Activated CD4-positive, alpha-beta T cell treated with anti-CD3 and anti-CD28 coated beads, Interleukin-2, Interleukin-4, amounts not matched to agents 100 ng/mL and 50 ng/mL, durations not matched to agents 16 hours and 8 hours (primary cell): Measurements from ENCODE around the gene SART3.
"Not testable (repeated sequence)": the region's sequence is repeated elsewhere in the genome, so short reads cannot be mapped to it uniquely, and the experiment has no call there.

Experiments
- DNase-seq: peaks from one replicate; pipeline ENCODE4 v3.0.0-alpha.2; 2020; ENCODE audit warnings: low spot score

The SART3 gene

GRCh38 chr12:108485371-108485770, 75.6 kb downstream of the SART3 start:
- DNase-seq = not testable (repeated sequence)

DNA sequence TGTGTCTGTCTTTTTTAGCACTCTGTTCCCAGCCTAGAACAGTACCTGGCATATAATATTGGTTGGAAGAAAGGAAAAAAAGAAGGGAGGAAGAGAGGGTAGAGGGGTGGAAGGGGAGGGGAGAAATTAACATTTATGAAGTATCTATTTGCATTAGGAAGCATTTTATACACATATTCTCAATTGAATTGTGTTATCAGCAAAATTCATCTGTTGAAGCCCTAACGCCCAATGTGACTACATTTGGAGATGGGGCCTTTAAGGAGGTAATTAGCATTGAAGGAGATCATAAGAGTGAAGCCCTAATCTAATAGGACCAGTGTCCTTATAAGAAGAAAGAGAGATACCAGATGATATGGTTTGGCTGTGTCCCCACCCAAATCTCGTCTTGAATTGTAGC, 76.1 kb downstream of the SART3 start:
- no peak for DNase-seq

DNA sequence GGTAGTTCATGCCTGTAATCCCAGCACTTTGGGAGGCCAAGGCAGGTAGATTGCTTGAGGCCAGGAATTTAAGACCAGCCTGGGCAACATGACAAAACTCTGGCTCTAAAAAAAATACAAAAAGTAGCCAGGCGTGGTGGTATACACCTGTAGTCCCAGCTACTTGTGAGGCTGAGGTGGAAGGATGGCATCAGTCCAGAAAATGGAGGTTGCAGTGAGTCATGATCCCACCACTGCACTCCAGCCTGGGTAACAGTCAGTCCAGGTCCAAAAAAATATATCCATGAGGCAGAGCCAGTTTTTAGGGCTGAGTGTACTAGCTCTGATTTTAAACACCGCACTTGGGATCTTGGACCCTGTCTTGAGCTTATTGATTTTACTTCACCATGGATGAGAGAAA, 76.5 kb downstream of the SART3 start:
- no peak for DNase-seq

- DNase-seq = no peak
These were observed 77.5 kb downstream of the SART3 start for GRCh38 chr12:108483213-108484059.

GRCh38 chr12:108482717-108483212, 78.2 kb downstream of the SART3 start:
- DNase-seq = no peak

GRCh38 chr12:108479364-108480070, 81.5 kb downstream of the SART3 start:
- DNase-seq = no peak

DNA sequence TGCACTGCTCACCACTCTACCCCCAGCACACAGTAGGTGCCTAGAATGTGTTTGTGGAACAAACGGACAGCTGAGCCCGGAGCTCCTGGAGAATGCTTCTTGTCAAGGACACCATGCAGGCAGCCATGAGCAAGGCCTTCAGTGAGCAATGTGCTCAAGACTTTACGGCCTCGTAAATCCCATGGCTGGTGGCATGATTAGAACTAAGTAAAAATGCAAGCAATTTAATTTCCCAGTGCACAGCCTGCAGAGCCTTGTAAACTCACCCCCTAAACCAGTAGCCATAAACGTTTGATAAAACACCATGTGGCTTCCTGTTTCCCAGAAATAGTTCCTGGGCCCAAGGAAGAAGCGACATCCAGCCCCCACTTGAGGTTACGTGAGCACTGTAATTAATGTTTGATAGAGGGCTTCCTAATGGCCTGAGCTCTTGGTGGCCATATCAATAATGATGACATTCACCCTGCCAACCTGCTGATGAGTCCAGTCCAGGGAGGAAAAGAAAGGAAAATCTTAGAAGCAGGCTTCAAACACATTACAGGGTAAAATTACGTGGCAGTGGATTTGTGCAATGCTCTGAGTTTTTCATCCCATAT, 82.3 kb downstream of the SART3 start:
- DNase-seq = no peak

GRCh38 chr12:108477881-108478259, 83.1 kb downstream of the SART3 start:
- no peak for DNase-seq

DNA sequence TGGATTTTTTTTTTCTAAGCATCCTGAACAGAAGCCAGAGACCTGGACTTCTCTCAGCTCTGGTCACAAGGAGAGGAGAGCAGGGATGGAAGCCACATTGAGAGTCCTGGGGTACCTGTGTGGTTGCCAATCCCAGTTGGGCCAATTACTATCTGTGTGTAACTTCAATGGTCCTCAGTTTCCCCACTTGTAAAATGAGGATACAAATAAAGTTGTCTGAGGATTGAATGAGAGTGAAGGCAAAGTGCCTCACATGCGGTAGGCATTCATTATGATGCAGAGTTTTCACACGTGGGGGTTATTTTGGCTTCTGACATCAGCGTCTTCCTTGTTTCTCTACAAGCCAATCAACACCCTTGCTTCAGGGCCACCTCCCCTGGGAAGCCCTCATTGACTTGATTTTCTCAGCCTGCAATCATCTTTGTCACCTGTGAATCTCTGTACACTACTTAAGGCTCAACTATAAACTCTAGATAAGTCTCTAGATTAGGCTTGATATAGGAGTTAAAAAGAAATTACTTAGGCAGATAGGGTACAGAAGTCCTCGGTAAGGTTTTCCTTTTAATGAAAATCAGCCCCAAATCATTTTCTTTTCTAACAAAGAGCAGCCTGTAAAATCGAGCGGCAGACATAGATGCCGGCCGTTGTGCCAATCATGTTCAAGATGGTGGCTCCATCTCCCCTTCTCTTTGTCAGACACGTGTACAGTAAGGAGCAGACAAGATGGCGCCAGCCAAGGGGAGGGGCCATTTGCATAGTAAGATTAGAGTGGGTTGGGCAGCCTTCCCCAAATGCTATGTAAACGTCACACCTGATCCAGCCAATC, 83.7 kb downstream of the SART3 start:
- DNase-seq = no peak

- DNase-seq = no peak
These were observed 85.6 kb downstream of the SART3 start for GRCh38 chr12:108475396-108475795.

DNA sequence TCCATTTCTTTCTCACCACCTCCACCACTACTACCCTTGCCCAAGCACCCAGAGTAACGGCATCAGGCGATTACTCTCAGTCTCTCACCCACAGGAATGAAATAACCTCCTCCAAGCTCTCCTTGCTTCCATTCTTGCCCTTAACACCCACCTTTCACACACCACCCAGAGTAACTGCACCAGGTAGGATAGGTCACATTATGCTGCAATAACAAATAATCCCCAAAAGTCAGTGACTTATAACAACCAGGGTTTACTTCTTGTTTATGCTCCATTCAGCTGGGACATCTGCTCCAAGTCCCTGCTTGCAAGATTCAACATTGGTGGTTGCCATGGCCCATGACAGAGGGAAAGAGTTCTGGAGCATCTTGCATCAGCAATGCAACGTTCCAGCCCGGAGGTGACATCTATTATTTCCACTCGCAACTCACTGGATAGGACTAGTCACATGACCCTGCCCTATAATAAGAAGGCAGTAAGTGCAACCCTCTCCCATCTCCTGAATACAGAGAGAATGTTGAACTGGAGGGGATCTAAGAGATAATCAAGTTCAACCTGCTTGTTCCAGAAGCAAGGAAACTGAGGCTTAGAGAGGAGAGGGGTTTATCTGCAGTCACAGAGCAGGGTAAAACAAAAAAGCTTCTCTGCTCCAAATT, 87.4 kb downstream of the SART3 start:
- no peak for DNase-seq
